Activated B cell treated with CpG ODN at 0.5 μM for 24 hours (primary cell): Measurements from ENCODE around the gene HTR7. TPM values are rescaled to one million over a fixed set of nuclear protein-coding genes. Genes with fewer than 3 reads are reported as not detected.

Experiments
- ATAC-seq: fragments of 200-7000 bp; cut with Tn5 transposase; one replicate; pipeline ENCODE4 v1.10.0; 2021; ENCODE audit warnings: low read depth, mild to moderate bottlenecking, moderate library complexity
- CTCF ChIA-PET: fragments of 350-600 bp; sonication (Branson Sonifier 250); formaldehyde crosslinking; loops from one replicate; lab custom pipeline; 2021; ENCODE audit warnings: antibody characterized with exemption; lab: Charles Lee
- POLR2A ChIA-PET: fragments of 350-600 bp; sonication (Branson Sonifier 250); formaldehyde crosslinking; loops from one replicate; lab custom pipeline; 2021; ENCODE audit warnings: antibody characterized with exemption; lab: Charles Lee
- DNase-seq: peaks from one replicate; pipeline ENCODE4 v3.0.0; 2022
- H3K27ac Mint-ChIP-seq: one replicate; pipeline ENCODE4 v1.8.0; 2020; ENCODE audit warnings: mixed read lengths
- H3K27me3 Mint-ChIP-seq: one replicate; pipeline ENCODE4 v1.8.0; 2021; ENCODE audit warnings: mixed read lengths
- H3K36me3 Mint-ChIP-seq: one replicate; pipeline ENCODE4 v1.8.0; 2021; ENCODE audit warnings: low read depth, mixed read lengths
- H3K4me1 Mint-ChIP-seq: one replicate; pipeline ENCODE4 v1.8.0; 2021; ENCODE audit warnings: mixed read lengths
- H3K4me3 Mint-ChIP-seq: one replicate; pipeline ENCODE4 v1.8.0; 2020; ENCODE audit warnings: mild to moderate bottlenecking, mixed read lengths
- H3K9me3 Mint-ChIP-seq: one replicate; pipeline ENCODE4 v1.8.0; 2020; ENCODE audit warnings: mixed read lengths
- intact Hi-C: fragments of 100-400 bp; cut with micrococcal nuclease; formaldehyde crosslinking; loops from one replicate; pipeline ENCODE4 v1.15.1; 2024
- total RNA-seq: library from RNA; stranded (reverse); gene quantifications from 2 replicates; pipeline ENCODE4 v1.2.3, GENCODE V29; 2022
- TF ChIP-seq, protein P1 (sequence below): fragments of 200-600 bp; IDR thresholded peaks from one replicate; pipeline ENCODE4 v1.8.0; 2022; ENCODE audit warnings: antibody characterized with exemption, mild to moderate bottlenecking

HTR7 gene
- total RNA-seq, 1 donor from 2014 or later = not detected

DNA sequence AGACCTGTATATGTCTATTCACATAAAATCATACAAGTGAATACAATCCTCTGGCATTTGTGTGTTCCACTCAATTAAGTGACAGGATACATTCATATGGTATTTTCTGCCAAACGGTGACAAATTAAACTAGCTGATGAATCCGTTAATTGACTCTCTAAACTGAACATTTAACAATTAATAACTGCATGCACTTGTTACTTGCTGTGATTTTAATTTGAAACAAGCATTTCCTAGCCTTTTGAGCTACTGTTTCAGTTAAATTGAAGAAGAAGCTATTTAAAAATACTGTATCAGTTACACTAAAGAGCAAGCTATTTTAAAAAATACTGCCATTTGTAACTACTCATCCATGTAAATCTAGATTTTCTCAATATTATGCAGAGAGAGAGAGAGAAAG is 67.4 kb downstream of the HTR7 start:
- TF ChIP-seq, protein P1, sequence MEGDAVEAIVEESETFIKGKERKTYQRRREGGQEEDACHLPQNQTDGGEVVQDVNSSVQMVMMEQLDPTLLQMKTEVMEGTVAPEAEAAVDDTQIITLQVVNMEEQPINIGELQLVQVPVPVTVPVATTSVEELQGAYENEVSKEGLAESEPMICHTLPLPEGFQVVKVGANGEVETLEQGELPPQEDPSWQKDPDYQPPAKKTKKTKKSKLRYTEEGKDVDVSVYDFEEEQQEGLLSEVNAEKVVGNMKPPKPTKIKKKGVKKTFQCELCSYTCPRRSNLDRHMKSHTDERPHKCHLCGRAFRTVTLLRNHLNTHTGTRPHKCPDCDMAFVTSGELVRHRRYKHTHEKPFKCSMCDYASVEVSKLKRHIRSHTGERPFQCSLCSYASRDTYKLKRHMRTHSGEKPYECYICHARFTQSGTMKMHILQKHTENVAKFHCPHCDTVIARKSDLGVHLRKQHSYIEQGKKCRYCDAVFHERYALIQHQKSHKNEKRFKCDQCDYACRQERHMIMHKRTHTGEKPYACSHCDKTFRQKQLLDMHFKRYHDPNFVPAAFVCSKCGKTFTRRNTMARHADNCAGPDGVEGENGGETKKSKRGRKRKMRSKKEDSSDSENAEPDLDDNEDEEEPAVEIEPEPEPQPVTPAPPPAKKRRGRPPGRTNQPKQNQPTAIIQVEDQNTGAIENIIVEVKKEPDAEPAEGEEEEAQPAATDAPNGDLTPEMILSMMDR = no peak
- ChIA-PET POLR2A (no interaction called here), CTCF (interaction anchor here (0.6 kb wide), 1 partner anchor 1100 kb away, joined by 3 read pairs; no protein-coding TSS in a partner anchor)
- Mint-ChIP-seq H3K4me1 (peaks cover 12% of the 10 kb centered on the region), H3K9me3 (peaks cover 2% of the 10 kb centered on the region), H3K36me3 (no peaks in the 10 kb centered on the region), H3K27ac (no peak overlapping the region), H3K4me3 (no peak overlapping the region), H3K27me3 (peaks cover 2% of the 10 kb centered on the region)
- DNase-seq (no peak), ATAC-seq (no peak)
- intact Hi-C loops = no loop called here

DNA sequence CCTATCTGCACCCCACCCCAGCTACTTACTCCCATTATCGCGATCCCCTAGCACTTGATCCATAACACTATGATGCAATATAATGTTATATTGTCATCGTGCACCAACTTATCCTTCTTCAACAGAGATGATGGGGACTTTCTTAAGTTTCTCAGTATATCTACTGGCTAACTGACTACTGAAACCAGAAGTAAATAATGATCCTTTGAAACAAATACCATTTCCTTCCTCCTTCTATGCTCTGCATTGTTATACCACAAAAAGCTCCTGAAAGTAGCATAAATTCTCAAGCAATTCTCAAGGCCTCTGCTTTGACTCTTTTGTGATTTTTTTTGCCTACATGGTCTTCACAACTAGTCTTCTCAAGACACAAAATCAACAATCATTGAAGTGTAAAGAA is 68.9 kb downstream of the HTR7 start:
- Mint-ChIP-seq H3K9me3 (no peaks in the 10 kb centered on the region), H3K4me3 (no peak overlapping the region)

DNA sequence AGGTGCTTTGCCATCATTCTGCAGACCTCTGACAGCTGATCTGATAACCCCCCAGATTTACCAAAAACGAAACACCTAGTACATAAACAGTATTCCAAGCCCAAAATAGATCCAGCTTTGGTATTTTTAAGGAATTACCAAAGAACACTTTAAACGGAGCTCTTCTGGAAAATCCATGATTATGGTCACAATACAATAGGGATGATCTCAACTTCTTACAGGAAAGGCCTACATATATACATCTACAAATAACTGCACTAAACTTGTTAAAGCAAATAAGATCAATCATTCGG is 69.7 kb downstream of the HTR7 start:
- DNase-seq = no peak
- TF ChIP-seq, protein P1 = no peak
- intact Hi-C loops = loop anchor here (1.0 to 2.0 kb wide), 2 partner anchors 833 to 995 kb away; no protein-coding TSS in a partner anchor
- Mint-ChIP-seq H3K27ac (no peak overlapping the region), H3K36me3 (no peaks in the 10 kb centered on the region), H3K9me3 (no peaks in the 10 kb centered on the region), H3K4me1 (peaks cover 12% of the 10 kb centered on the region), H3K27me3 (peaks cover 2% of the 10 kb centered on the region), H3K4me3 (no peak overlapping the region)
- ChIA-PET CTCF (interaction anchor here (0.8 to 1.5 kb wide), 6 partner anchors 10 to 1362 kb away, joined by 3 to 8 read pairs (median 4); no protein-coding TSS in a partner anchor), POLR2A (no interaction called here)
- ATAC-seq = no peak

More for the DNA sequence above, 68.9 kb downstream of the HTR7 start:
- TF ChIP-seq, protein P1 = no peak
- DNase-seq (no peak), ATAC-seq (no peak)
- intact Hi-C loops = loop anchor here (1.0 to 2.0 kb wide), 2 partner anchors 834 to 996 kb away; no protein-coding TSS in a partner anchor
- H3K36me3 Mint-ChIP-seq = no peaks in the 10 kb centered on the region
- peaks cover 2% of the 10 kb centered on the region for H3K27me3 Mint-ChIP-seq
- no peak overlapping the region for H3K27ac Mint-ChIP-seq
- POLR2A ChIA-PET = no interaction called here
- CTCF ChIA-PET = interaction anchor here (0.8 to 1.2 kb wide), 5 partner anchors 38 to 1363 kb away, joined by 3 to 8 read pairs (median 3); no protein-coding TSS in a partner anchor
- peaks cover 12% of the 10 kb centered on the region for H3K4me1 Mint-ChIP-seq

DNA sequence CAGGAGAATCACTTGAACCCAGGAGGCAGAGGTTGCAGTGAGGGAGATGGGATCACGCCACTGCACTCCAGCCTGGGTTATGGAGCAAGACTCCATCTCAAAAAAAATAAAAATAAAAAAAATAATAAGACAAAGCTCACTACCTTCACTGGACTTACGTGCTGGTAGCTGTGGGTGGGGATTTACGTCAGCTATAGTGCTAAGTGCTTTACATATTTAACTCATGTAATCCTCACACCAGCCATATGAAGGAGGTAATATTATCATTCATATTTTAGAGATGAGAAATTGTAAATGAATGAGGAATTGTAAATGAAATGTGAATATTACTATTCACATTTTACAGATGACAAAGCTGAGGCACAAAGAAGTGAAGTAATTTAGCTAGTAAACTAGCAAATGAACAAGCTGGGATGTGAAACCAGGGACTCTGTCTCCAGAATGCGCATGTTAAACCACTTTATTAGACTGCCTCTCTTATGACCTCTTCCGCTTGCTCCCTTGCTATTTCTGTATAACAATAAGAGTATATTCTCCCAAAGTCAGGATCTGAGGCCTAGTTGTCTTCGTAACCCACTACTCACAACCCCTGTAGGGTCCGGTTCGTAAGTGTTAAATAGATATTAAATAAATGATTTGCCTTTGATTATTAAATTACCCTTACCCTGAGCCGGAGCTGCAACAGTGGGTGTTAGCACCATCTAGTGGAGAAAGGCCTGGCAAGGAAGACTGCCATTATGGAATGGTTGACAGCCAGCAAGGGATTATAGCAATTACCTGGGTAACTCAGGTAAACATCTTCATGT is 70.2 kb downstream of the HTR7 start:
- CTCF ChIA-PET = interaction anchor here (0.9 to 1.5 kb wide), 5 partner anchors 9 to 1361 kb away, joined by 3 to 8 read pairs (median 4); no protein-coding TSS in a partner anchor

DNA sequence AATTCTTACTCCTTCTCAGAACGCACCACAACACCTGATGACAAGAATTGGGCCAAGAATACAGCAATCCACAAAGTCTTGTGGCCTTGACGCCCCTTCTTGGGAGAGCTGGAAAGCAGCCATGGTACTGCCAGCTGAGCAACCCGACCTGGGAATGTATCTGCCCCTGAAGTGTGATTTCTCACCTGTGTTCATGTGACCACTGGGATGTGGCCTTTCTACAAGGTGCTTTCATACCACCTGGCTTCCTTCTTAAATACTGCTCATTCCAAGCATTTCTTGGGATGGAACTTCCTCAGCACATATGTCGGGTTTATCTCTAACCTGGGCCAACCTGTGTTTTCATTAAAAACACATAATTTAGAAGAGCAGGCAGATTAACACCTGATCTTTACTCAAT is 72.1 kb downstream of the HTR7 start:
- H3K27me3 Mint-ChIP-seq = no peaks in the 10 kb centered on the region
- peaks cover 12% of the 10 kb centered on the region for H3K4me1 Mint-ChIP-seq
- ChIA-PET POLR2A (no interaction called here), CTCF (no interaction called here)
- no peak overlapping the region for H3K4me3 Mint-ChIP-seq
- TF ChIP-seq, protein P1 = no peak
- DNase-seq (no peak), ATAC-seq (no peak)
- no peaks in the 10 kb centered on the region for H3K36me3 Mint-ChIP-seq
- intact Hi-C loops = no loop called here
- no peaks in the 10 kb centered on the region for H3K9me3 Mint-ChIP-seq
- H3K27ac Mint-ChIP-seq = no peak overlapping the region

More for the DNA sequence above, 70.2 kb downstream of the HTR7 start:
- Mint-ChIP-seq H3K4me1 (peaks cover 12% of the 10 kb centered on the region), H3K4me3 (no peak overlapping the region), H3K36me3 (no peaks in the 10 kb centered on the region), H3K9me3 (no peaks in the 10 kb centered on the region), H3K27me3 (peaks cover 2% of the 10 kb centered on the region), H3K27ac (no peak overlapping the region)
- DNase-seq (no peak), ATAC-seq (no peak)
- POLR2A ChIA-PET = no interaction called here
- TF ChIP-seq, protein P1 = no peak
- intact Hi-C loops = loop anchor here (1.0 to 2.0 kb wide), 2 partner anchors 833 to 994 kb away; no protein-coding TSS in a partner anchor
